Measurements from ENCODE around the gene ADORA1. TPM values are rescaled to one million over a fixed set of nuclear protein-coding genes. Genes with fewer than 3 reads are reported as not detected.

Gene ADORA1
- total and polyA plus RNA-seq, 2 donors (not counting 3 experiments of a cell fraction or from before 2014, with no cell fraction given) = 0.15 TPM; not detected in 1

DNA sequence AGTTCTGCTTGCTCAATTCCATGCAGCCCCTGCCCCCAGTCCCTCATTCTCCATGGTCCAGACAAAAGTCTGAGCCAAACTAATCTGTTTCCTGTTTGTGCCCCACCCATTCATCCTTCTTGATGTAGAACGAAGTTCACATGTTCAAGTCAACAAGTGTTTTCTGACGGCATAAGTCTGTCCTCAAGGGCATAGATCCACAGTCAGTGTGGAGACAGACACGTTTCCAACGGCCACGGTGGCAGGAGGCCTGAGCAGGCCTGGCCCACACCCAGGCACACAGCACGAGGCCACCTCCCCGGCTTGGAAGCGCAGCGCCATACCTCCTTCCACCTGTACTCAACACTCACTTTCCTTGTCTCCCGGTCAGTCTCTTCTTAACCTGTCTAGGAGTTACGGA lies 16.1 kb downstream of the ADORA1 start:
- no TSS peak for BruUV-seq (replicated peaks)
- no peaks in the 10 kb centered on the region for H3K4me1 ChIP-seq (ENCODE audit: control insufficient read depth, extremely low read depth, insufficient read depth, low read length)
- peaks cover 2 to 20% of the 10 kb centered on the region in 2 experiments for H3K27me3 ChIP-seq (ENCODE audit: control insufficient read depth in 2 of 2, insufficient read depth in 2 of 2, low read length in 2 of 2)
- ChIA-PET POLR2A (no interaction called here), CTCF (interaction anchor here (1.6 to 3.0 kb wide), 4 partner anchors 26 to 72 kb away, joined by 7 to 16 read pairs (median 11); no protein-coding TSS in a partner anchor)
- H4K20me1 ChIP-seq (replicated peaks; ENCODE audit: control insufficient read depth, extremely low read depth, insufficient read depth, low read length) = no peaks in the 10 kb centered on the region
- H2AFZ ChIP-seq (ENCODE audit: low read depth, low read length) = no peak overlapping the region
- H3K36me3 ChIP-seq (ENCODE audit: control insufficient read depth in 2 of 2, extremely low read depth in 1 of 2, insufficient read depth in 2 of 2, low read length in 2 of 2) = no peaks in the 10 kb centered on the region
- H3K4me2 ChIP-seq (ENCODE audit: insufficient read depth, low read length) = no peak overlapping the region
- H3K9me1 ChIP-seq (replicated peaks; ENCODE audit: control insufficient read depth, extremely low read depth, insufficient read depth, low read length) = no peaks in the 10 kb centered on the region
- dilution Hi-C loops (cut with MboI; ENCODE audit: extremely low pct_ligation_motif_present, low sequenced_read_pairs) (no loop called here), intact Hi-C loops (cut with micrococcal nuclease) (no loop called here)
- H3K9ac ChIP-seq (replicated peaks; ENCODE audit: extremely low read depth, insufficient read depth, low read length) = no peak overlapping the region
- FAIRE-seq (no peak), DNase-seq (ENCODE audit: low read depth, low spot score) (no peak)
- no peaks in the 10 kb centered on the region for H3K9me3 ChIP-seq (replicated peaks; ENCODE audit: control insufficient read depth, insufficient read depth, low read length)
- H3K79me2 ChIP-seq (ENCODE audit: control insufficient read depth, insufficient read depth, low read length) = no peaks in the 10 kb centered on the region
- no peak overlapping the region for H3K27ac ChIP-seq (ENCODE audit: insufficient read depth, low read depth, low read length)
- H3K4me3 ChIP-seq (replicated peaks in 1 of 3; ENCODE audit: insufficient read depth in 1 of 3, low read depth in 1 of 3, low read length in 3 of 3) = no peak overlapping the region
- TF ChIP-seq MYC (IDR thresholded peaks at IDR 0.05; ENCODE audit: low read depth, low read length) (no peak), FOS (IDR thresholded peaks at IDR 0.05; ENCODE audit: borderline replicate concordance, insufficient read depth, low read length) (no peak), EZH2 (IDR thresholded peaks at IDR 0.05; ENCODE audit: borderline replicate concordance, low read depth, low read length, severe bottlenecking) (no peak), POLR2AphosphoS5 (IDR thresholded peaks at IDR 0.05; ENCODE audit: insufficient read depth, low read depth, low read length) (no peak), CTCF (IDR thresholded peaks at IDR 0.05; ENCODE audit: extremely low read depth in 1 of 2, insufficient read depth in 1 of 2, low read depth in 1 of 2, low read length in 2 of 2) (no peak), JUN (IDR thresholded peaks at IDR 0.05; ENCODE audit: borderline replicate concordance, insufficient read depth, insufficient read length, low read depth) (no peak), GATA2 (IDR thresholded peaks at IDR 0.05; ENCODE audit: insufficient read depth, insufficient read length, low read depth, low read length) (no peak), POLR2A (IDR thresholded peaks at IDR 0.05; ENCODE audit: low read depth, low read length) (no peak)
- TF ChIP-seq, protein P1, sequence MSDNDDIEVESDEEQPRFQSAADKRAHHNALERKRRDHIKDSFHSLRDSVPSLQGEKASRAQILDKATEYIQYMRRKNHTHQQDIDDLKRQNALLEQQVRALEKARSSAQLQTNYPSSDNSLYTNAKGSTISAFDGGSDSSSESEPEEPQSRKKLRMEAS (IDR thresholded peaks at IDR 0.05; ENCODE audit: insufficient read depth, insufficient read length) = no peak
